ENCODE measurements around the gene TSPAN5.

DNA sequence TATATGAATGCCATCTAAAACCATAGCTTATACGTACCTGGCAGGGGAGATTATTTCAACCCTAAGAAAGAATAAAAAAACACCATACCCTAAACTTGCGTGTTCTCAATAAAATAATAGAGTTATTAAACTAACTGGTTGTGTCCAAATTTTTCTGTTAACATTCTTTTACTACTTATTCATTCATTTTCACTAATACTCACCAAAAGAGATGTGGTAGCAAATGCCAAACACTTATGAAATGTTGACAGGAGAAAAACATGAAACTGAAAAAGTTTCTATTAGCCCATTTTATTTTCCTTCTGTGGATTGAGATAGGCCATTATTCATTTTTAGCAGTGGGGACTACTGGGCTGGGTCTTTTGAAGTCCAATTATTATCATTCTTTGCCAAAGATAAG, 102.0 kb downstream of the TSPAN5 start:
- no peak for TF ChIP-seq POLR2A (IDR thresholded peaks at IDR 0.05)
- TF ChIP-seq, protein P1, sequence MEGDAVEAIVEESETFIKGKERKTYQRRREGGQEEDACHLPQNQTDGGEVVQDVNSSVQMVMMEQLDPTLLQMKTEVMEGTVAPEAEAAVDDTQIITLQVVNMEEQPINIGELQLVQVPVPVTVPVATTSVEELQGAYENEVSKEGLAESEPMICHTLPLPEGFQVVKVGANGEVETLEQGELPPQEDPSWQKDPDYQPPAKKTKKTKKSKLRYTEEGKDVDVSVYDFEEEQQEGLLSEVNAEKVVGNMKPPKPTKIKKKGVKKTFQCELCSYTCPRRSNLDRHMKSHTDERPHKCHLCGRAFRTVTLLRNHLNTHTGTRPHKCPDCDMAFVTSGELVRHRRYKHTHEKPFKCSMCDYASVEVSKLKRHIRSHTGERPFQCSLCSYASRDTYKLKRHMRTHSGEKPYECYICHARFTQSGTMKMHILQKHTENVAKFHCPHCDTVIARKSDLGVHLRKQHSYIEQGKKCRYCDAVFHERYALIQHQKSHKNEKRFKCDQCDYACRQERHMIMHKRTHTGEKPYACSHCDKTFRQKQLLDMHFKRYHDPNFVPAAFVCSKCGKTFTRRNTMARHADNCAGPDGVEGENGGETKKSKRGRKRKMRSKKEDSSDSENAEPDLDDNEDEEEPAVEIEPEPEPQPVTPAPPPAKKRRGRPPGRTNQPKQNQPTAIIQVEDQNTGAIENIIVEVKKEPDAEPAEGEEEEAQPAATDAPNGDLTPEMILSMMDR (IDR thresholded peaks at IDR 0.05), result no peak
- no peak for TF ChIP-seq POLR2AphosphoS5 (IDR thresholded peaks at IDR 0.05)

Data from prostate gland (tissue), 2 donors.